HG03457 (cell line): Measurements from ENCODE around the gene C6orf58.
"Not testable (repeated sequence)": the region's sequence is repeated elsewhere in the genome, so short reads cannot be mapped to it uniquely, and the experiment has no call there.

ENCODE experiments used
- ATAC-seq: cut with Tn5 transposase; IDR thresholded peaks from one replicate; pipeline ENCODE4 v1.9.1; 2021; ENCODE audit warnings: moderate number of reproducible peaks; ENCODE audit not compliant: unreplicated experiment

The C6orf58 gene

GRCh38 chr6:127589135-127589534 lies 12.2 kb downstream of the C6orf58 start:
- ATAC-seq = no peak

- no peak for ATAC-seq
Observed at GRCh38 chr6:127590344-127590743, 13.4 kb downstream of the C6orf58 start.

- no peak for ATAC-seq
Observed at GRCh38 chr6:127592964-127593363, 16.0 kb downstream of the C6orf58 start.

GRCh38 chr6:127593456-127593855 lies 16.5 kb downstream of the C6orf58 start:
- ATAC-seq = not testable (repeated sequence)

- no peak for ATAC-seq
Observed at GRCh38 chr6:127606131-127606562, 29.2 kb downstream of the C6orf58 start.

GRCh38 chr6:127608554-127609270 lies 31.7 kb downstream of the C6orf58 start:
- ATAC-seq = no peak

- no peak for ATAC-seq
Observed at GRCh38 chr6:127618729-127619128, 41.8 kb downstream of the C6orf58 start.

- ATAC-seq = no peak
Observed at GRCh38 chr6:127630800-127631199, 53.8 kb downstream of the C6orf58 start.

- no peak for ATAC-seq
Observed at GRCh38 chr6:127634178-127634577, 57.2 kb downstream of the C6orf58 start.

GRCh38 chr6:127635091-127635490 lies 58.1 kb downstream of the C6orf58 start:
- ATAC-seq = no peak

- no peak for ATAC-seq
Observed at GRCh38 chr6:127637830-127638409, 60.9 kb downstream of the C6orf58 start.
